SH-SY5Y (cell line): Measurements from ENCODE around the gene ATP5ME.

Experiments used
- GATA2 ChIP-seq: IDR thresholded peaks from 2 replicates; pipeline ENCODE4 v1.6.1; 2011; ENCODE audit warnings: mild to moderate bottlenecking, low read depth, low read length
- GATA3 ChIP-seq: IDR thresholded peaks from 2 replicates; pipeline ENCODE4 v1.6.1; 2011; ENCODE audit warnings: low read depth, mild to moderate bottlenecking, low read length, moderate library complexity

DNA sequence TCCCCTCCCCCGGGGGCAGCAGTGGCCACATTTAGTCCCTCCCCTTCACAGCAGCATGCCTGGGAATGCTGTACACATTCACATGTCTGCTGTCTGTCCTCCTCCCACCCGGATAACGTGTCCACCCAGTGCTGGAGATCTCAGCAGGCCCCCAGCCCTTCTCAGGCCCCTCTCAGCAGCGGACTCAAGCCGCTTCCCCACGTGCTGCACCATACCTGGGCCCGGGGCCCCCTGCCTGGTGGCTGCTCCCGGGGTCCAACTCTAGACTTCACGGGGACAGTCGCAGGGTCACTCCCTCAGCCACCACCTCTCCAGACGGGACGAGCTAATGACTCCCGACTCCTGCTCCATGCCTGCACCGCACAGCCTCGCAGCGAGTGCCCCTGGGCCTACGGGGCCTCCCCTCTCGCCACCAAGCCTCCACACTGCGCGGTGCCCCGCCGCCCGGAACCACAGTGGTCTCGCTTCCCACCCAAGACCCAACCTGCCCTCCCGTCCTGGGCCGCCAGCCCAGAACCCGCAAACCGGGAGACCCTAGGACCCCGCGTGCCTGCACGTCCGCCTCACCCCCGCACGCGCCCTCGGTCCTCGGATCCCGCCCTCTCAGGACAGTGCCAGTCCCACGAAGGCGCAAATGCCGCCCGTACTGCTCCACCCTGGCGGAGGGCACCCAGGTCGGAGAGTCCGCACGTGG is 30.3 kb upstream of the ATP5ME start:
- TF ChIP-seq GATA3 (no peak), GATA2 (no peak)
